Measurements from ENCODE around the gene DMRT3.
A peak's percentile ranks its signal among the peaks of the same experiment; 100 is the strongest.
"Not testable (repeated sequence)": the region's sequence is repeated elsewhere in the genome, so short reads cannot be mapped to it uniquely, and the experiment has no call there.

The DMRT3 gene

GRCh38 chr9:998299-999110 lies 22.1 kb downstream of the DMRT3 start:
- not testable (repeated sequence) for DNase-seq (ENCODE audit: low read depth in 1 of 2, low spot score in 1 of 2)

GRCh38 chr9:1001838-1002237 lies 25.4 kb downstream of the DMRT3 start:
- no peak for DNase-seq (ENCODE audit: low read depth in 1 of 2, low spot score in 1 of 2)

GRCh38 chr9:1002678-1003077 lies 26.2 kb downstream of the DMRT3 start:
- no peak for DNase-seq (ENCODE audit: low read depth in 1 of 2, low spot score in 1 of 2)

- no peak for DNase-seq (ENCODE audit: low read depth in 1 of 2, low spot score in 1 of 2)
Observed at GRCh38 chr9:1005043-1005667, 28.7 kb downstream of the DMRT3 start.

- no peak for DNase-seq (ENCODE audit: low read depth in 1 of 2, low spot score in 1 of 2)
Observed at GRCh38 chr9:1007312-1007711, 30.9 kb downstream of the DMRT3 start.

GRCh38 chr9:1008216-1008615 lies 31.8 kb downstream of the DMRT3 start:
- DNase-seq (ENCODE audit: low read depth in 1 of 2, low spot score in 1 of 2) = no peak

GRCh38 chr9:1009101-1009707 lies 32.7 kb downstream of the DMRT3 start:
- DNase-seq (ENCODE audit: low read depth in 1 of 2, low spot score in 1 of 2) = peak; percentile 54 to 57

GRCh38 chr9:1013021-1013420 lies 36.6 kb downstream of the DMRT3 start:
- DNase-seq (ENCODE audit: low read depth in 1 of 2, low spot score in 1 of 2) = no peak

- no peak for DNase-seq (ENCODE audit: low read depth in 1 of 2, low spot score in 1 of 2)
Observed at GRCh38 chr9:1014225-1014624, 37.8 kb downstream of the DMRT3 start.

GRCh38 chr9:1014640-1015039 lies 38.2 kb downstream of the DMRT3 start:
- DNase-seq (ENCODE audit: low read depth in 1 of 2, low spot score in 1 of 2) = no peak

GRCh38 chr9:1018121-1018520 lies 41.7 kb downstream of the DMRT3 start:
- no peak for DNase-seq (ENCODE audit: low read depth in 1 of 2, low spot score in 1 of 2)

GRCh38 chr9:1024112-1024511 lies 47.7 kb downstream of the DMRT3 start:
- no peak for DNase-seq (ENCODE audit: low read depth in 1 of 2, low spot score in 1 of 2)

- DNase-seq (ENCODE audit: low read depth in 1 of 2, low spot score in 1 of 2) = no peak
Observed at GRCh38 chr9:1025131-1025530, 48.7 kb downstream of the DMRT3 start.

GRCh38 chr9:1026219-1026618 lies 49.8 kb downstream of the DMRT3 start:
- no peak for DNase-seq (ENCODE audit: low read depth in 1 of 2, low spot score in 1 of 2)

GRCh38 chr9:1028501-1029190 lies 52.2 kb downstream of the DMRT3 start:
- no peak for DNase-seq (ENCODE audit: low read depth in 1 of 2, low spot score in 1 of 2)

GRCh38 chr9:1031951-1032601 lies 55.6 kb downstream of the DMRT3 start:
- no peak for DNase-seq (ENCODE audit: low read depth in 1 of 2, low spot score in 1 of 2)

- no peak for DNase-seq (ENCODE audit: low read depth in 1 of 2, low spot score in 1 of 2)
Observed at GRCh38 chr9:1034271-1034670, 57.8 kb downstream of the DMRT3 start.

- no peak for DNase-seq (ENCODE audit: low read depth in 1 of 2, low spot score in 1 of 2)
Observed at GRCh38 chr9:1039589-1039988, 63.1 kb downstream of the DMRT3 start.
